HFFc6 (cell line): ENCODE measurements around the gene KCNMA1. TPM values are rescaled to one million over a fixed set of nuclear protein-coding genes. Genes with fewer than 3 reads are reported as not detected.

Source experiments
- DNase-seq: peaks from one replicate; pipeline ENCODE4 v3.0.0-alpha.2; 2018
- H3K27ac Mint-ChIP-seq: 2 replicates; pipeline ENCODE4 v1.8.0; 2020; ENCODE audit warnings: mild to moderate bottlenecking, mixed read lengths
- H3K27me3 Mint-ChIP-seq: 2 replicates; pipeline ENCODE4 v1.8.0; 2021; ENCODE audit warnings: mild to moderate bottlenecking, moderate library complexity, mixed read lengths; ENCODE audit not compliant: insufficient read depth
- H3K36me3 Mint-ChIP-seq: 2 replicates; pipeline ENCODE4 v1.8.0; 2021; ENCODE audit warnings: low read depth, mixed read lengths
- H3K4me1 Mint-ChIP-seq: 2 replicates; pipeline ENCODE4 v1.8.0; 2020; ENCODE audit warnings: low read depth, mixed read lengths
- H3K4me3 Mint-ChIP-seq: 2 replicates; pipeline ENCODE4 v1.8.0; 2020; ENCODE audit warnings: mild to moderate bottlenecking, moderate library complexity, mixed read lengths
- H3K9me3 Mint-ChIP-seq: 2 replicates; pipeline ENCODE4 v1.8.0; 2020; ENCODE audit warnings: mild to moderate bottlenecking, mixed read lengths
- CTCF ChIP-seq: fragments of 200-600 bp; sonication (generic); IDR thresholded peaks from 2 replicates; pipeline ENCODE4 v1.5.0; 2021; ENCODE audit warnings: antibody characterized with exemption, mild to moderate bottlenecking
- total RNA-seq, 6 experiments: library from RNA; stranded (reverse); fragmentation: NEBNext Ultra II Directional; extraction: Animal tissue kit (Norgen Biotek cat#: 25700); gene quantifications; 2 replicates in 1 of 6; 3 replicates in 5 of 6; pipeline ENCODE4 v1.2.3, GENCODE V29; 2021

Gene KCNMA1
- total RNA-seq, 6 experiments from 2014 or later: 87.1 to 191 (median 93.5) TPM

GRCh38 chr10:77086081-77086480 is 551.5 kb downstream of the KCNMA1 start:
- no peak overlapping the region for H3K4me3 Mint-ChIP-seq
- no peaks in the 10 kb centered on the region for H3K9me3 Mint-ChIP-seq
- H3K27ac Mint-ChIP-seq: no peak overlapping the region
- H3K27me3 Mint-ChIP-seq: no peaks in the 10 kb centered on the region; the same call in 1 of the 2 replicates
- peaks cover 29% of the 10 kb centered on the region for H3K36me3 Mint-ChIP-seq
- no peak for DNase-seq
- TF ChIP-seq CTCF: no peak
- peaks cover 7% of the 10 kb centered on the region for H3K4me1 Mint-ChIP-seq

GRCh38 chr10:77085344-77085743 is 552.3 kb downstream of the KCNMA1 start:
- Mint-ChIP-seq H3K27me3 (no peaks in the 10 kb centered on the region; the same call in 1 of the 2 replicates), H3K9me3 (no peaks in the 10 kb centered on the region), H3K4me1 (peaks cover 7% of the 10 kb centered on the region), H3K4me3 (no peak overlapping the region), H3K27ac (no peak overlapping the region), H3K36me3 (peaks cover 28% of the 10 kb centered on the region)
- DNase-seq: no peak
- no peak for TF ChIP-seq CTCF

GRCh38 chr10:77084431-77085144 is 553.0 kb downstream of the KCNMA1 start:
- Mint-ChIP-seq H3K27ac (no peak overlapping the region), H3K4me1 (peaks cover 7% of the 10 kb centered on the region), H3K27me3 (no peaks in the 10 kb centered on the region; the same call in 1 of the 2 replicates), H3K4me3 (no peak overlapping the region), H3K9me3 (no peaks in the 10 kb centered on the region), H3K36me3 (peaks cover 22% of the 10 kb centered on the region)
- no peak for DNase-seq
- TF ChIP-seq CTCF: no peak

GRCh38 chr10:77082601-77083252 is 554.9 kb downstream of the KCNMA1 start:
- DNase-seq: no peak
- no peak overlapping the region for H3K4me3 Mint-ChIP-seq
- no peak for TF ChIP-seq CTCF
- no peaks in the 10 kb centered on the region for H3K27me3 Mint-ChIP-seq
- H3K4me1 Mint-ChIP-seq: peaks cover 7% of the 10 kb centered on the region
- H3K27ac Mint-ChIP-seq: no peak overlapping the region
- H3K36me3 Mint-ChIP-seq: peaks cover 27% of the 10 kb centered on the region
- no peaks in the 10 kb centered on the region for H3K9me3 Mint-ChIP-seq

- no peak for TF ChIP-seq CTCF
- DNase-seq: no peak
- Mint-ChIP-seq H3K4me1 (peaks cover 11% of the 10 kb centered on the region), H3K36me3 (peaks cover 38% of the 10 kb centered on the region), H3K27me3 (peaks cover 2% of the 10 kb centered on the region; the same call in 1 of the 2 replicates), H3K9me3 (no peaks in the 10 kb centered on the region), H3K27ac (no peak overlapping the region), H3K4me3 (no peak overlapping the region)
Observed at GRCh38 chr10:77081481-77081891, 556.1 kb downstream of the KCNMA1 start.
